ENCODE measurements around the gene CHMP5. TPM values are rescaled to one million over a fixed set of nuclear protein-coding genes. Genes with fewer than 3 reads are reported as not detected.
A peak's percentile ranks its signal among the peaks of the same experiment; 100 is the strongest.

The CHMP5 gene
- total RNA-seq, 2 donors from 2014 or later, result 76.5 to 112 TPM

- Mint-ChIP-seq H3K27me3 (ENCODE audit: low read depth) (no peaks in the 10 kb centered on the region), H3K4me1 (ENCODE audit: low read depth) (peaks cover 18% of the 10 kb centered on the region), H3K9me3 (no peaks in the 10 kb centered on the region), H3K27ac (no peak overlapping the region), H3K4me3 (no peak overlapping the region), H3K36me3 (ENCODE audit: insufficient read depth in 2 of 2) (peaks cover 9 to 40% of the 10 kb centered on the region in 2 donors)
- no peak for ATAC-seq (replicated peaks in 1 of 2)
- DNase-seq, result no peak
Measured at GRCh38 chr9:33272061-33272460, 7.2 kb downstream of the CHMP5 start.

GRCh38 chr9:33273266-33273971 is 8.6 kb downstream of the CHMP5 start:
- ATAC-seq (replicated peaks in 1 of 2), result no peak
- Mint-ChIP-seq H3K27ac (peak overlapping the region; percentile 16), H3K36me3 (ENCODE audit: insufficient read depth in 2 of 2) (peaks cover 10 to 45% of the 10 kb centered on the region in 2 donors), H3K4me1 (ENCODE audit: low read depth) (peaks cover 9% of the 10 kb centered on the region), H3K4me3 (no peak overlapping the region), H3K27me3 (ENCODE audit: low read depth) (no peaks in the 10 kb centered on the region), H3K9me3 (no peaks in the 10 kb centered on the region)
- DNase-seq, result no peak

- no peak for DNase-seq
- peaks cover 9% of the 10 kb centered on the region for H3K4me1 Mint-ChIP-seq (ENCODE audit: low read depth)
- no peaks in the 10 kb centered on the region for H3K27me3 Mint-ChIP-seq (ENCODE audit: low read depth)
- H3K9me3 Mint-ChIP-seq, result no peaks in the 10 kb centered on the region
- ATAC-seq (replicated peaks in 1 of 2), result no peak
- H3K4me3 Mint-ChIP-seq, result no peak overlapping the region
- H3K27ac Mint-ChIP-seq, result peak overlapping the region; percentile 31
- peaks cover 10 to 51% of the 10 kb centered on the region in 2 donors for H3K36me3 Mint-ChIP-seq (ENCODE audit: insufficient read depth in 2 of 2)
Measured at GRCh38 chr9:33273972-33274328, 9.1 kb downstream of the CHMP5 start.

GRCh38 chr9:33277484-33277883 is 12.6 kb downstream of the CHMP5 start:
- ATAC-seq (replicated peaks in 1 of 2) (no peak), DNase-seq (no peak)
- no peak overlapping the region for H3K27ac Mint-ChIP-seq
- peaks cover 15% of the 10 kb centered on the region for H3K4me1 Mint-ChIP-seq (ENCODE audit: low read depth)
- no peaks in the 10 kb centered on the region for H3K9me3 Mint-ChIP-seq
- H3K27me3 Mint-ChIP-seq (ENCODE audit: low read depth), result no peaks in the 10 kb centered on the region
- H3K36me3 Mint-ChIP-seq (ENCODE audit: insufficient read depth in 2 of 2), result peaks cover 9 to 38% of the 10 kb centered on the region in 2 donors
- H3K4me3 Mint-ChIP-seq, result no peak overlapping the region

- no peak overlapping the region for H3K4me3 Mint-ChIP-seq
- ATAC-seq (replicated peaks in 1 of 2), result no peak
- no peak for DNase-seq
- H3K9me3 Mint-ChIP-seq, result no peaks in the 10 kb centered on the region
- H3K4me1 Mint-ChIP-seq (ENCODE audit: low read depth), result peaks cover 19% of the 10 kb centered on the region
- no peaks in the 10 kb centered on the region for H3K27me3 Mint-ChIP-seq (ENCODE audit: low read depth)
- H3K36me3 Mint-ChIP-seq (ENCODE audit: insufficient read depth in 2 of 2), result peaks cover 2% of the 10 kb centered on the region in 2 donors
- no peak overlapping the region for H3K27ac Mint-ChIP-seq
Measured at GRCh38 chr9:33285502-33285901, 20.7 kb downstream of the CHMP5 start.

- ATAC-seq (replicated peaks in 1 of 2) (no peak), DNase-seq (peak; percentile 65 to 67)
- peak overlapping the region; percentile 68 for H3K27ac Mint-ChIP-seq
- H3K9me3 Mint-ChIP-seq, result peaks cover 0 to under 1% of the 10 kb centered on the region in 2 donors
- H3K4me1 Mint-ChIP-seq (ENCODE audit: low read depth), result peaks cover 28% of the 10 kb centered on the region
- H3K36me3 Mint-ChIP-seq (ENCODE audit: insufficient read depth in 2 of 2), result peaks cover 5 to 11% of the 10 kb centered on the region in 2 donors
- no peaks in the 10 kb centered on the region for H3K27me3 Mint-ChIP-seq (ENCODE audit: low read depth)
- H3K4me3 Mint-ChIP-seq, result peak overlapping the region in 1 of 2 donors; percentile 3
Measured at GRCh38 chr9:33287087-33287490, 22.2 kb downstream of the CHMP5 start.

- Mint-ChIP-seq H3K4me3 (peak overlapping the region in 1 of 2 donors; percentile 45), H3K9me3 (peaks cover 0 to 3% of the 10 kb centered on the region in 2 donors), H3K4me1 (ENCODE audit: low read depth) (peaks cover 39% of the 10 kb centered on the region), H3K27me3 (ENCODE audit: low read depth) (no peaks in the 10 kb centered on the region), H3K27ac (peak overlapping the region; percentile 64), H3K36me3 (ENCODE audit: insufficient read depth in 2 of 2) (peaks cover 8 to 19% of the 10 kb centered on the region in 2 donors)
- ATAC-seq (replicated peaks in 1 of 2) (no peak), DNase-seq (no peak)
Measured at GRCh38 chr9:33288235-33288634, 23.4 kb downstream of the CHMP5 start.

- H3K9me3 Mint-ChIP-seq, result peaks cover 0 to 3% of the 10 kb centered on the region in 2 donors
- H3K4me3 Mint-ChIP-seq, result peak overlapping the region; percentile 22 to 90
- peaks cover 8 to 19% of the 10 kb centered on the region in 2 donors for H3K36me3 Mint-ChIP-seq (ENCODE audit: insufficient read depth in 2 of 2)
- peaks cover 46% of the 10 kb centered on the region for H3K4me1 Mint-ChIP-seq (ENCODE audit: low read depth)
- H3K27ac Mint-ChIP-seq, result peak overlapping the region; percentile 64
- H3K27me3 Mint-ChIP-seq (ENCODE audit: low read depth), result no peaks in the 10 kb centered on the region
- DNase-seq (no peak), ATAC-seq (replicated peaks in 1 of 2) (no peak)
Measured at GRCh38 chr9:33288828-33289483, 24.1 kb downstream of the CHMP5 start.

- ATAC-seq (replicated peaks in 1 of 2) (no peak), DNase-seq (peak; percentile 31 to 54)
- H3K36me3 Mint-ChIP-seq (ENCODE audit: insufficient read depth in 2 of 2), result peaks cover 8 to 23% of the 10 kb centered on the region in 2 donors
- H3K27me3 Mint-ChIP-seq (ENCODE audit: low read depth), result no peaks in the 10 kb centered on the region
- H3K27ac Mint-ChIP-seq, result peak overlapping the region; percentile 91
- H3K4me1 Mint-ChIP-seq (ENCODE audit: low read depth), result peaks cover 52% of the 10 kb centered on the region
- H3K4me3 Mint-ChIP-seq, result peak overlapping the region; percentile 88 to 90
- peaks cover 0 to 3% of the 10 kb centered on the region in 2 donors for H3K9me3 Mint-ChIP-seq
Measured at GRCh38 chr9:33289496-33289895, 24.6 kb downstream of the CHMP5 start.

- Mint-ChIP-seq H3K4me3 (peak overlapping the region; percentile 88 to 90), H3K27me3 (ENCODE audit: low read depth) (no peaks in the 10 kb centered on the region), H3K4me1 (ENCODE audit: low read depth) (peaks cover 56% of the 10 kb centered on the region)
Measured at GRCh38 chr9:33289936-33290246, 25.0 kb downstream of the CHMP5 start.

GRCh38 chr9:33290247-33291030 is 25.6 kb downstream of the CHMP5 start, which contains the start of gene NFX1:
Gene NFX1, plus strand, starts transcription at chr9:33290516. Its CDS starts 57 bp downstream, at chr9:33290573.
- H3K36me3 Mint-ChIP-seq (ENCODE audit: insufficient read depth in 2 of 2), result peaks cover 8 to 27% of the 10 kb centered on the region in 2 donors
- H3K9me3 Mint-ChIP-seq, result peaks cover 0 to 3% of the 10 kb centered on the region in 2 donors
- DNase-seq, result peak; percentile 98 to 99
- H3K27ac Mint-ChIP-seq, result peak within 1 kb of the TSS; percentile 91
- H3K4me1 Mint-ChIP-seq (ENCODE audit: low read depth), result peaks cover 60% of the 10 kb centered on the region
- H3K27me3 Mint-ChIP-seq (ENCODE audit: low read depth), result no peaks in the 10 kb centered on the region
- peak within 1 kb of the TSS; percentile 88 to 90 for H3K4me3 Mint-ChIP-seq
- peak; percentile 89 to 92 for ATAC-seq (replicated peaks in 1 of 2)

More at GRCh38 chr9:33289936-33290246, 25.0 kb downstream of the CHMP5 start:
- peak overlapping the region; percentile 91 for H3K27ac Mint-ChIP-seq
- peaks cover 0 to 3% of the 10 kb centered on the region in 2 donors for H3K9me3 Mint-ChIP-seq
- peaks cover 8 to 27% of the 10 kb centered on the region in 2 donors for H3K36me3 Mint-ChIP-seq (ENCODE audit: insufficient read depth in 2 of 2)
- DNase-seq (no peak), ATAC-seq (replicated peaks in 1 of 2) (no peak)

GRCh38 chr9:33291031-33291397 is 26.2 kb downstream of the CHMP5 start:
- peak overlapping the region; percentile 91 for H3K27ac Mint-ChIP-seq
- no peak for ATAC-seq (replicated peaks in 1 of 2)

GRCh38 chr9:33291901-33292300 is 27.1 kb downstream of the CHMP5 start:
- H3K36me3 Mint-ChIP-seq (ENCODE audit: insufficient read depth in 2 of 2), result peaks cover 15 to 33% of the 10 kb centered on the region in 2 donors
- H3K4me3 Mint-ChIP-seq, result peak overlapping the region; percentile 88 to 90
- H3K27me3 Mint-ChIP-seq (ENCODE audit: low read depth), result no peaks in the 10 kb centered on the region
- H3K27ac Mint-ChIP-seq, result peak overlapping the region; percentile 91
- ATAC-seq (replicated peaks in 1 of 2) (no peak), DNase-seq (peak in 1 of 2 donors; percentile 29)
- peaks cover 0 to 3% of the 10 kb centered on the region in 2 donors for H3K9me3 Mint-ChIP-seq
- peaks cover 74% of the 10 kb centered on the region for H3K4me1 Mint-ChIP-seq (ENCODE audit: low read depth)

More at GRCh38 chr9:33291031-33291397, 26.2 kb downstream of the CHMP5 start:
- DNase-seq, result no peak
- H3K36me3 Mint-ChIP-seq (ENCODE audit: insufficient read depth in 2 of 2), result peaks cover 9 to 27% of the 10 kb centered on the region in 2 donors
- peaks cover 65% of the 10 kb centered on the region for H3K4me1 Mint-ChIP-seq (ENCODE audit: low read depth)
- H3K9me3 Mint-ChIP-seq, result peaks cover 0 to 3% of the 10 kb centered on the region in 2 donors
- H3K27me3 Mint-ChIP-seq (ENCODE audit: low read depth), result no peaks in the 10 kb centered on the region
- peak overlapping the region; percentile 88 to 90 for H3K4me3 Mint-ChIP-seq

Measured in activated T-cell treated with anti-CD3 and anti-CD28 coated beads, Interleukin-2, amount 50 U/mL, for 72 hours (primary cell).